Neural crest cell (in vitro differentiated cells): ENCODE measurements around the gene BTBD9. TPM values are rescaled to one million over a fixed set of nuclear protein-coding genes. Genes with fewer than 3 reads are reported as not detected.

Experiments used
- DNase-seq: peaks from one replicate; pipeline ENCODE4 v3.0.0; 2021; ENCODE audit warnings: low read depth, mixed read lengths, low spot score
- H3K27ac Mint-ChIP-seq: one replicate; pipeline ENCODE4 v1.8.0; 2021; ENCODE audit warnings: mild to moderate bottlenecking, mixed read lengths; ENCODE audit not compliant: unreplicated experiment
- H3K27me3 Mint-ChIP-seq: 2 replicates; pipeline ENCODE4 v1.8.0; 2021; ENCODE audit warnings: low read depth, mild to moderate bottlenecking, mixed read lengths
- H3K36me3 Mint-ChIP-seq: 2 replicates; pipeline ENCODE4 v1.8.0; 2021; ENCODE audit warnings: low read depth, mild to moderate bottlenecking, mixed read lengths
- H3K4me1 Mint-ChIP-seq: 2 replicates; pipeline ENCODE4 v1.8.0; 2021; ENCODE audit warnings: mixed read lengths
- H3K4me3 Mint-ChIP-seq: one replicate; pipeline ENCODE4 v1.8.0; 2021; ENCODE audit warnings: mild to moderate bottlenecking, mixed read lengths
- H3K9me3 Mint-ChIP-seq: 2 replicates; pipeline ENCODE4 v1.8.0; 2021; ENCODE audit warnings: mixed read lengths
- CTCF ChIP-seq: fragments of 200-600 bp; sonication (generic); conservative IDR thresholded peaks from 2 replicates; pipeline ENCODE4 v1.5.0; 2021; ENCODE audit warnings: antibody characterized with exemption, mild to moderate bottlenecking
- total RNA-seq: library from RNA; stranded (reverse); gene quantifications from 2 replicates; pipeline ENCODE4 v1.2.1, GENCODE V29; 2021

Gene BTBD9
- total RNA-seq, 1 donor from 2014 or later: 18.0 TPM

- no peaks in the 10 kb centered on the region for H3K36me3 Mint-ChIP-seq
- DNase-seq: no peak
- no peaks in the 10 kb centered on the region for H3K27me3 Mint-ChIP-seq
- H3K9me3 Mint-ChIP-seq: no peaks in the 10 kb centered on the region
- TF ChIP-seq CTCF: no peak
- peaks cover 8% of the 10 kb centered on the region for H3K4me1 Mint-ChIP-seq
- H3K4me3 Mint-ChIP-seq: no peak overlapping the region
- H3K27ac Mint-ChIP-seq: no peak overlapping the region
Observed at GRCh38 chr6:38364127-38364526, 275.6 kb downstream of the BTBD9 start.

- Mint-ChIP-seq H3K4me1 (peaks cover 11% of the 10 kb centered on the region), H3K27ac (no peak overlapping the region), H3K36me3 (no peaks in the 10 kb centered on the region), H3K27me3 (no peaks in the 10 kb centered on the region), H3K9me3 (no peaks in the 10 kb centered on the region), H3K4me3 (no peak overlapping the region)
- no peak for TF ChIP-seq CTCF
- DNase-seq: no peak
Observed at GRCh38 chr6:38355519-38355918, 284.2 kb downstream of the BTBD9 start.

- H3K9me3 Mint-ChIP-seq: no peaks in the 10 kb centered on the region
- no peak for DNase-seq
- H3K27me3 Mint-ChIP-seq: no peaks in the 10 kb centered on the region
- no peaks in the 10 kb centered on the region for H3K36me3 Mint-ChIP-seq
- H3K27ac Mint-ChIP-seq: no peak overlapping the region
- H3K4me1 Mint-ChIP-seq: peaks cover 11% of the 10 kb centered on the region
- no peak for TF ChIP-seq CTCF
- H3K4me3 Mint-ChIP-seq: no peak overlapping the region
Observed at GRCh38 chr6:38354905-38355304, 284.8 kb downstream of the BTBD9 start.

GRCh38 chr6:38354037-38354381 lies 285.7 kb downstream of the BTBD9 start:
- H3K36me3 Mint-ChIP-seq: no peaks in the 10 kb centered on the region
- no peak overlapping the region for H3K27ac Mint-ChIP-seq
- H3K9me3 Mint-ChIP-seq: no peaks in the 10 kb centered on the region
- H3K4me3 Mint-ChIP-seq: no peak overlapping the region
- no peaks in the 10 kb centered on the region for H3K27me3 Mint-ChIP-seq
- H3K4me1 Mint-ChIP-seq: peaks cover 11% of the 10 kb centered on the region
- DNase-seq: no peak
- no peak for TF ChIP-seq CTCF

GRCh38 chr6:38353310-38354036 lies 286.3 kb downstream of the BTBD9 start:
- Mint-ChIP-seq H3K4me3 (no peak overlapping the region), H3K36me3 (no peaks in the 10 kb centered on the region), H3K9me3 (no peaks in the 10 kb centered on the region), H3K4me1 (peaks cover 11% of the 10 kb centered on the region), H3K27me3 (no peaks in the 10 kb centered on the region), H3K27ac (no peak overlapping the region)
- DNase-seq: no peak
- TF ChIP-seq CTCF: no peak
